ENCODE data around the gene LCP2.
"Not testable (repeated sequence)": the region's sequence is repeated elsewhere in the genome, so short reads cannot be mapped to it uniquely, and the experiment has no call there.

Gene LCP2

GRCh38 chr5:170246126-170246870 lies 51.3 kb downstream of the LCP2 start:
- DNase-seq, result no peak

- DNase-seq, result not testable (repeated sequence)
These were observed 52.1 kb downstream of the LCP2 start for GRCh38 chr5:170245436-170245835.

- DNase-seq, result no peak
These were observed 59.0 kb downstream of the LCP2 start for GRCh38 chr5:170238456-170239196.

GRCh38 chr5:170235876-170236864 lies 61.4 kb downstream of the LCP2 start:
- DNase-seq, result no peak

DNA sequence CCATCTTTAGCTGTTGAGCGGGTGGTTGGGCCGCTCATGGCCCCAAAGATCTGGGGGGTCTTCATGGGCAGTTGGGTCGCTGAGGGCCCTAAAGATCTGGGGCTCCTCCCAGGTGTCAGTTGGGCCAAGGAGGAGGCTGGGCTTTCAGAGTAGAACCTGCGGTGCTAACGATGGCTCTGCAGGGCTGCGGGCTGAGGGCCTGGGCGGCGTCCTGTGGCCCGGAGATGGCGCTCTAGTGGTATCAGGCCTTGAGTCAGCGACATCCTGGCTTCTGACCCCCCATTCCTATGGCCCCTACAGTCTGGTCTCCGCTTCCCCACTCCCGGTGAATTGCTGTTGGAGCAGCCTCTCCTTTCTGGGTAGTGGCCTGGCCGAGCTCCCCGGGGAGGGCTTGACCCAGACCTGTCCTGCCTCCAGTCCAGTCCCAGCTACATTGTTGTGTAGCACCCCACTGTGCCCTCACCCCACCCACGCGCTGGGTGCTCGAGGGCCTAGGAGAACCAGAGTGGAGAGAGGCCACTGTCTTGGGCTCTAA lies 64.2 kb downstream of the LCP2 start:
- DNase-seq, result no peak

- DNase-seq, result no peak
These were observed 64.8 kb downstream of the LCP2 start, which contains the start of gene C5orf58 for GRCh38 chr5:170232786-170233185. Gene C5orf58 (plus strand): TSS chr5:170232985. CDS start chr5:170234977, 1,992 bp downstream.

GRCh38 chr5:170228762-170229435 lies 68.7 kb downstream of the LCP2 start:
- DNase-seq, result no peak

- no peak for DNase-seq
These were observed 70.9 kb downstream of the LCP2 start for GRCh38 chr5:170226661-170227060.

DNA sequence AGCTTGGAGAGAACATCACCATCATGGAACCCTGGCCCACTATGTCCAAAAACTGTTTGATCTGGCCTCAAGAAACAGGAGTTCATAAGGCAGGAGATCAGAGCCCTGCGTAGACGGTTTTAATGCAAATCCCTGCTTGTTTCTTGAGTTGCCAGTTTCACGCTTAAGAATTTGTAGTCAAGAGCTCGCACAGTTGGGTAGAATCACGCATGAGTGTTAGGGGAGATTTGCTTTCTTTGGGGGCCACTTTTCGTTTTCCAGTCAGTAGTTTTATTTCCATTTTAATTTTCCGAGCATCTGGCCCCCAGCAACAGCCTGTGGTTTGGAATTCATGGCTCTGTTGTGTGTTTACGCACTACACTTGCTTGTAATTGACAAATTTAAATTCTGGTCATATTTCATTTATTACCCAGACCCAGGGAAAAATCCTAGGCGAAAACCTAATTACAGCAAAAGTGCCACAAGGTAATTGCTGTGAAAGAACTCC lies 71.4 kb downstream of the LCP2 start:
- DNase-seq, result no peak

- DNase-seq, result peak; percentile 75
These were observed 72.0 kb downstream of the LCP2 start for GRCh38 chr5:170225326-170226128.

DNA sequence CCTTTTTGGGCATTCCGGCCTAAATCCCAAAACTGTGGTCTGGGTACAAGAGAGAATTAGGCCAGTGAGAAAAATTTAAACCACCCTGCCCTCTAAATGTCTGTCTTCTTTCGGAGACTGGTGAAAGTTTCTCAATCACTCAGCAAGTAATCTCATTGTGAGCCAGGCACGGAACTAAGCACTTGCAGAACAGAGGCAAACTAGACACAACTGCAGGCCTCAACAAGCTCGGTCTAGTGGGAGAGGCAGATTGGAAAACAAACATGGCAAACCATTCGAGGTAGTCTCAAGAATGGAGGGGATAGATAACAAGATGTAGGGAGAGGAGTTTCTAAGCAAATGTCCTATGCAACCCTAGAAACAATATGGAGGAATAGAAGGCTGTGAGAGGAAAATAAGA lies 73.7 kb downstream of the LCP2 start:
- no peak for DNase-seq

DNA sequence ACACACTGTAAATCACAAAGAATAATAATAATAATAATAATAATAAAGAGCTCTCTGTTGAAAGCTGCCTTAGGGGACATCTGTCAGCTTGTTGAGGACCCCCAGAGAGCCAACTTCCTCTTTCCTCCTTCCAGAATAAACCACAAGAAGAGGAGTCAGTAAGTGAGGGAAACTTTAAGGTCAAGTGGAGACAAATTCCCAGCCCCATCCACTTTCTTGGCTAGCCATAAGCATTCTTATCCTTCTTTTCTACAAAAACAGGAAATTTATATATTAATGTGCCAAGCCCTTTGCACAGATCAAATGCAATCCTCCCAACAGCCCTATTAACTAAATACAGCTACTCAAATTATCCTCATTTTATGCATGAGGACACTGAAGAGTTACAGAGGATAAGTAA lies 74.2 kb downstream of the LCP2 start:
- no peak for DNase-seq

DNA sequence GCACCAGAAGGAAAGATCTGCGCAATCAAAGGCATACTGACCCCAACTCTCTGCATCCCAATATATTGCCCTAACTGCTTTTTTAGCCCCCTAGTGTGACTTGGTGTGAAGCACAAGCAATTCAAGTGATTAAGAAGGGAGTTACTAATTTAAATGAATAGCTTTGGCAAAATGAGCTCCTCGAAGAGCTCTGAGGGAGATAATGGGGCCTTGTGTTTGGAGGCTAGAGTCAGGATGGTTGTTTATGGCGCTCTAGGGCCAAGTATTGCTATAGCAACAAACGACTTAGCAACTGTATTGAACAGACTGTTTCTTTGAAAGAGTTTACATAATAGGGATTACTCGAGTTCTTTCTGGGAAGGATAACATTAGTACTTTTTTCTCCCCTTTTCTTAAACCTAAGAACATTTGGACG lies 76.2 kb downstream of the LCP2 start:
- no peak for DNase-seq

DNA sequence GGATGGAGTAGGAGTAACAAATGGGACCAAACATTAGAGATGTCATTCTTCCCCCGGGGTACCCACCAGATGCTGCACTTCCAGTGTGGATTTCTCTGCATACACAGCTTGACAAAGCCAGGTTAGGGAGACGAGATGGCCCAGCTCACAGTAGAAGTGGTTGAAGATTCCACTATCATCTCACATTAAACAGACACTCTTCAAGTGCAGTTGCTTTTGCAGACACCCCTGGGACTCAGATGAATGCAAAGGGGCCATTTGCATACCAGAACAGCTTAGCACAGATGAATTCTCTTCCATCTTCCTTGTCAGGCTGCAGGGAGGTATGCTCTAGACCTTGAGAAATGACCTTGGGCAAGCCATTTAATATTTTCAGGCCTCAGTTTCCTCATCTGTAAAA lies 77.4 kb downstream of the LCP2 start:
- DNase-seq, result no peak

DNA sequence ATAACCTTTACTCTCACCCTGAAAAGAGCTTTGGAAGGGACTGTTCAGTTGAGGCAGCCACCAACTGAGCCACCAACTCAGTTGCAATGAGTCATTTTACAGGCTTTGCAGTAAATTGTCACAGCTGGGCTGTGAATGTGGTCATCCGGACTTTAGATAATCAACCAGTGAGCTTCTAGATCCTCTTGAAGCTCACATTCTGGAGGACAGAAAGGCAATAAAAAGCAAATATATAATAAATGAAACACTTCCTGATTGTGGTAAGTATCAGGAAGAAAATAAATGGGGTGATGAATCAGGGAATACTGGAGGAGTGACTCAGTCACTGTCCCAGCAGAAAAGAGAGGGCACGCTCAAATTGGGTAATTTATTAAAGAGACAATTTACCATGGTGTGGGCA lies 78.0 kb downstream of the LCP2 start:
- DNase-seq, result no peak

DNA sequence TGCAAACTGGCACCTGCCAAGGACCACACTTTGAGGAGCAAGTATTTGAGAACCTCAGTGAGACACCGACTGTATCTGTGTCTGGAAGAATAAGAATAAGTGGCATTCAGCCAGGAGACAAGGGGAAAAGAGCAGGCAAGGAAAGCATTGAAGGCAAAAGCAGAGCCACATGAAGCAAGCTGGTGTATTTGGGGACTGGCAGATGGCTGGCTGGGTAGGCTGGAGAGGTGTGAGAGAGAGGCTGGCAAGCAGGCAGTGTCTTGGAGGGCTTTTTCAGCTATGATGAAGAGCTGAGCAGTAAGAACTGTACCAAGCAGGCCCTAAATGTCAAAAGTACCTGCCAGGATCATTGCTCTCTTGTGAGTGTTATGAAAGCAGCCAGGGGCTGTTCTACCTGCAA lies 78.9 kb downstream of the LCP2 start:
- DNase-seq, result no peak

- DNase-seq, result no peak
These were observed 79.7 kb downstream of the LCP2 start for GRCh38 chr5:170217831-170218230.

DNA sequence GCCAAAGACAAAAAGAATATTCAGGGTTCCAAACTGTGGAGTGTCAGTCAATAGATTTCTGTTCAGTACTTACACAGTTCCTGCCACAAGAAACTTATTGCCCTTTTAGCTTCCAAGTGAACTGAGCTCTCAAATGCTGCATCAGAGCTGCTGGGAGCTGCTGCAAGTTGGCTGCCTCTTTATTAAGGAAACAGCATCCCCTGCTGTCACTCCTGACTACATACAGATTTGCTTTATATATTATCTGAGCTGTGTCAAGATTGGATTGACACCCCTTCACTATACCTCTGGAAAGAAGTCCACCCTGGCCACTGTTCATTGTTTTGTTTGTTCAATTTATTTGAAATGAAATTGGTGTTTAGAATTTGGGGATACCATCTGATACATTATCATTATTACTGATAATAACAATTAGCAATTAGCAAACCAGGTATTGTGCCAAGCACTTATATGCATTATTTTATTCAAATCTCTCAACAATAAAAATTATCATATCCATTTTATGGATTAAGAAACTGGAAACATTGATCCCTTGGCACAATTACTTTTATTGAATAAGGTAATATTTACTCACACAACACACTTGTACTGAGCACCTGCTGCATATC lies 81.2 kb downstream of the LCP2 start:
- no peak for DNase-seq

GRCh38 chr5:170211575-170212334 lies 85.8 kb downstream of the LCP2 start:
- DNase-seq, result no peak

- DNase-seq, result no peak
These were observed 90.6 kb downstream of the LCP2 start for GRCh38 chr5:170206958-170207357.

Data from activated T-cell treated with anti-CD3 and anti-CD28 coated beads, Interleukin-2, amount 50 U/mL, for 1 hour (primary cell).